ENCODE data around the gene PLEKHA7. TPM values are rescaled to one million over a fixed set of nuclear protein-coding genes. Genes with fewer than 3 reads are reported as not detected.
"Not testable (repeated sequence)": the region's sequence is repeated elsewhere in the genome, so short reads cannot be mapped to it uniquely, and the experiment has no call there.

Gene PLEKHA7, protein sequence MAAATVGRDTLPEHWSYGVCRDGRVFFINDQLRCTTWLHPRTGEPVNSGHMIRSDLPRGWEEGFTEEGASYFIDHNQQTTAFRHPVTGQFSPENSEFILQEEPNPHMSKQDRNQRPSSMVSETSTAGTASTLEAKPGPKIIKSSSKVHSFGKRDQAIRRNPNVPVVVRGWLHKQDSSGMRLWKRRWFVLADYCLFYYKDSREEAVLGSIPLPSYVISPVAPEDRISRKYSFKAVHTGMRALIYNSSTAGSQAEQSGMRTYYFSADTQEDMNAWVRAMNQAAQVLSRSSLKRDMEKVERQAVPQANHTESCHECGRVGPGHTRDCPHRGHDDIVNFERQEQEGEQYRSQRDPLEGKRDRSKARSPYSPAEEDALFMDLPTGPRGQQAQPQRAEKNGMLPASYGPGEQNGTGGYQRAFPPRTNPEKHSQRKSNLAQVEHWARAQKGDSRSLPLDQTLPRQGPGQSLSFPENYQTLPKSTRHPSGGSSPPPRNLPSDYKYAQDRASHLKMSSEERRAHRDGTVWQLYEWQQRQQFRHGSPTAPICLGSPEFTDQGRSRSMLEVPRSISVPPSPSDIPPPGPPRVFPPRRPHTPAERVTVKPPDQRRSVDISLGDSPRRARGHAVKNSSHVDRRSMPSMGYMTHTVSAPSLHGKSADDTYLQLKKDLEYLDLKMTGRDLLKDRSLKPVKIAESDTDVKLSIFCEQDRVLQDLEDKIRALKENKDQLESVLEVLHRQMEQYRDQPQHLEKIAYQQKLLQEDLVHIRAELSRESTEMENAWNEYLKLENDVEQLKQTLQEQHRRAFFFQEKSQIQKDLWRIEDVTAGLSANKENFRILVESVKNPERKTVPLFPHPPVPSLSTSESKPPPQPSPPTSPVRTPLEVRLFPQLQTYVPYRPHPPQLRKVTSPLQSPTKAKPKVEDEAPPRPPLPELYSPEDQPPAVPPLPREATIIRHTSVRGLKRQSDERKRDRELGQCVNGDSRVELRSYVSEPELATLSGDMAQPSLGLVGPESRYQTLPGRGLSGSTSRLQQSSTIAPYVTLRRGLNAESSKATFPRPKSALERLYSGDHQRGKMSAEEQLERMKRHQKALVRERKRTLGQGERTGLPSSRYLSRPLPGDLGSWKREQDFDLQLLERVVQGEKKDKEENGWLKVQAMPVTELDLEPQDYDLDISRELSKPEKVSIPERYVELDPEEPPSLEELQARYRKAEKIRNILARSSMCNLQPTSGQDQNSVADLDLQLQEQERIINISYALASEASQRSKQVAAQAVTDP
- 9.5 TPM for total RNA-seq

DNA sequence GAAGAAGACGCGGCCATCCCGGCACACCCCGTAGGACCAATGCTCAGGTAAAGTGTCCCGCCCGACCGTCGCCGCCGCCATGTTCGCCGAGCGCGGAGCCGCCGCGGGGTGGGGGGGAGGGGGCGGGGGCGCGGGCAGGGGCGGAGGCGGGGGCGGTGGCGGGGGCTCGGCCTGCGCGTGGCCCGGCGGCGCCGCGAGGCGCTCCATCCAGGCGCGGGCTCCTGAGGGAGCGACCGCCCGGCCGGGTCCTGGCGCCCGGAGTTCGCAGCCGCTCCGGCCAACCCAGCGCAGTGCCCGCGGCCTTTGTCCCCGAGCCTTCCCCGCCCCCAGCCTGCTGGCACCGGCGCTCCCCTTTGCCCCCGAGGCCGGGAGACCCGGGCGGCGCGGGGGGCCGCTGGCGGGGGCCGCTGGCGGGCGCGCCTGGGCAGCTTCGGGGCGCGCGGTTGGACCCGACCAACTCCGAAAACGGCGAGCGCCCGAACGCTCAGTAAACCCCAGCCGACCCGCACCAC is at the start of gene PLEKHA7:
Gene PLEKHA7, minus strand, starts transcription at position 94 of the 512 bp plus-strand sequence. Its CDS starts 13 bp downstream, at position 81.
- no peak for DNase-seq (ENCODE audit: low spot score in 2 of 2)
- Histone ChIP-seq H3K27ac (peak within 1 kb of the TSS; percentile 10 to 52), H3K4me3 (peak within 1 kb of the TSS; percentile 70 to 98), H3K4me1 (peaks cover 0 to 3% of the 10 kb centered on the region in 2 donors), H3K27me3 (no peaks in the 10 kb centered on the region), H3K9me3 (no peaks in the 10 kb centered on the region), H3K36me3 (no peaks in the 10 kb centered on the region)
- TF ChIP-seq, protein P1, sequence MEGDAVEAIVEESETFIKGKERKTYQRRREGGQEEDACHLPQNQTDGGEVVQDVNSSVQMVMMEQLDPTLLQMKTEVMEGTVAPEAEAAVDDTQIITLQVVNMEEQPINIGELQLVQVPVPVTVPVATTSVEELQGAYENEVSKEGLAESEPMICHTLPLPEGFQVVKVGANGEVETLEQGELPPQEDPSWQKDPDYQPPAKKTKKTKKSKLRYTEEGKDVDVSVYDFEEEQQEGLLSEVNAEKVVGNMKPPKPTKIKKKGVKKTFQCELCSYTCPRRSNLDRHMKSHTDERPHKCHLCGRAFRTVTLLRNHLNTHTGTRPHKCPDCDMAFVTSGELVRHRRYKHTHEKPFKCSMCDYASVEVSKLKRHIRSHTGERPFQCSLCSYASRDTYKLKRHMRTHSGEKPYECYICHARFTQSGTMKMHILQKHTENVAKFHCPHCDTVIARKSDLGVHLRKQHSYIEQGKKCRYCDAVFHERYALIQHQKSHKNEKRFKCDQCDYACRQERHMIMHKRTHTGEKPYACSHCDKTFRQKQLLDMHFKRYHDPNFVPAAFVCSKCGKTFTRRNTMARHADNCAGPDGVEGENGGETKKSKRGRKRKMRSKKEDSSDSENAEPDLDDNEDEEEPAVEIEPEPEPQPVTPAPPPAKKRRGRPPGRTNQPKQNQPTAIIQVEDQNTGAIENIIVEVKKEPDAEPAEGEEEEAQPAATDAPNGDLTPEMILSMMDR (IDR thresholded peaks at IDR 0.05): no peak
- intact Hi-C loops (cut with DNase I): loop anchor here (2.0 kb wide), 1 partner anchor 62 kb away; the partner anchor contains the start of gene RPS13

DNA sequence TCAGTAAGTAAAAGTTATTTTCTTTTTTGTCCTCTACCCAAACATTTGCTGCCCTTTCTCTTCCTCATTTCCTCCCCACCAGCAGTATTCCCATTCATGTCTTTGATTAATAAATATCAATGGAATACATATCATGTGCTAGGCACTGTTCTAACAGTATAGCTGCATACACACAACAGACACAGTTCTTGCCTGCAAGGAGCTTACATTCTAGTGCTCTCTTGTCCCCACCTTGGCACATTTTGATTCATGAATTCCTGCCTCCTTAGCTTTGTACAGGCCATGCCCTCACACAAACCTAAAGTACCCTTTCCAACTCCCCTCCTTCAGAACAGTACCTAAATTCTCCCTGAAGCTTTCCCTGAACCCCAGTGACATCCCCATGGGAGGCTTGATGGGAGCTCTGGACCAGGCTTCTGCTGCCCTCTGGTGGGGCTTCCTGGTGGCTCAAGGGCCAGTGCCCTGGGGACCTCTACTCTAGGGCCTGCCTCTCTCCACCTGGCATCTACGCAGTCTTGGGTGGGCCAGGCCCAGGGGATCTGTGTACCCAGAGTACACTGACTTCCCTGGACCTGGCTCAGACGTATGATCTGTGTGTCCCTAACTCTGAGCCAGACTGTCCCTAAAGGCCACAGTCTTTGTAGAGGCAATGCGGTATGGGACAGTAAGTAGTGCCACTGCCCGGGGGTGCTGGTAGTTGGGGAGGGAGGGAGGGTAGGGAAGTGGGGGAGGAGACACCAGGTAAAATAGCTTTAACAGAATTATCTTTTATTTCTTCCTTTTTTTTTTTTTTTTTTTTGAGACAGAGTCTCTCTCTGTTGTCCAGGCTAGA is 49.2 kb upstream of the PLEKHA7 start:
- intact Hi-C loops (cut with DNase I): loop anchor here (1.0 to 5.0 kb wide), 2 partner anchors 243 to 276 kb away; no protein-coding TSS in a partner anchor
- no peak overlapping the region for H3K4me3 ChIP-seq
- no peaks in the 10 kb centered on the region for H3K36me3 ChIP-seq
- DNase-seq (ENCODE audit: low spot score in 2 of 2): no peak
- TF ChIP-seq, protein P1 (IDR thresholded peaks at IDR 0.05): peak in 2 of 3 experiments; percentile 30 to 64
- H3K4me1 ChIP-seq: no peaks in the 10 kb centered on the region
- H3K9me3 ChIP-seq: no peaks in the 10 kb centered on the region
- H3K27ac ChIP-seq: no peak overlapping the region
- H3K27me3 ChIP-seq: no peaks in the 10 kb centered on the region

DNA sequence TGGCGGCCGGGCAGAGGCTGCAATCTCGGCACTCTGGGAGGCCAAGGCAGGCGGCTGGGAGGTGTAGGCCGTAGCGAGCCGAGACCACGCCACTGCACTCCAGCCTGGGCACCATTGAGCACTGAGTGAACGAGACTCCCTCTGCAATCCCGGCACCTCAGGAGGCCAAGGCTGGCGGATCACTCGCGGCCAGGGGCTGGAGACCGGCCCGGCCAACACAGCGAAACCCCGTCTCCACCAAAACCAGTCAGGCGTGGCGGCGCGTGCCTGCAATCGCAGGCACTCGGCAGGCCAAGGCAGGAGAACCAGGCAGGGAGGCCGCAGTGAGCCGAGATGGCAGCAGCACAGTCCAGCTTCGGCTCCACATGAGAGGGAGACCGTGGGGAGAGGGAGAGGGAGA is 36.9 kb upstream of the PLEKHA7 start:
- H3K4me3 ChIP-seq; H3K36me3 ChIP-seq; H3K9me3 ChIP-seq; H3K4me1 ChIP-seq; H3K27me3 ChIP-seq; DNase-seq (ENCODE audit: low spot score in 2 of 2); intact Hi-C loops (cut with DNase I); H3K27ac ChIP-seq: not testable (repeated sequence)

DNA sequence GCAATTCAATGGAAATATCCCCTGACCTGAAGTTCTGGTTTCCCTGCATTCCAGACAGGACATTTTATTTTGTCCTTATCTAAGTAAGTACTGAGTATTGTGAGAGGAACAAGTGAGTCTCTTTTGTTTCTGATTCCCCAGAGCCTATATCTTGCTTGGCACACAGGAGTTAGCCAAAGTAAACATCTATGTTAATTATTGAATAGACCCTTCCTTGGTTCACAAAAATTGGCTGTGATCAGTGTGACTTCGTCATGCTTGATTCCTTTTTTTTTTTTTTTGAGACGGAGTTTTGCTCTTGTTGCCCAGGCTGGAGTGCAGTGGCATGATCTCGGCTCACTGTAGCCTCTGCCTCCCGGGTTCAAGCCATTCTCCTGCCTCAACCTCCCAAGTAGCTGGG is 34.3 kb upstream of the PLEKHA7 start:
- H3K4me1 ChIP-seq; H3K27me3 ChIP-seq; H3K27ac ChIP-seq; H3K36me3 ChIP-seq; H3K9me3 ChIP-seq; H3K4me3 ChIP-seq; DNase-seq (ENCODE audit: low spot score in 2 of 2); intact Hi-C loops (cut with DNase I): not testable (repeated sequence)

DNA sequence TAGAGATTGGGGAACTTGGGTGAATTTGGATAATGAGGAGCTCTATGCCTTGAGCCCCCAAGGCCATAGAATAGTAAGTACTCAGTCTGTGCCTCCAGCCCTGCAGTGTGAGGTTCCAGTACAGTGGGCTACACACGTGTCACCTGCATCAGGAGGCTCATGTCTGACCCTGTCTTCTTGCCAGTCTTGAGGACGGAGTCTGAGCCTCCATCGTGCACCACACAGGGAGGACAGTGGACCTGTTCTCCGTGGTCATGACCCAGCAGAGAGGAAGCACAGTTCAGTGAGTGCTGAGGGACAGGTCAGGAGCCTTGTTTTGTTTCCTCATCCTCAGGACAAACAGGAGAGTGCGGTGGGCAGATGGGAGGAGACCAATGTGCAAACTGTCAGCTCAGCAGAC is 32.5 kb upstream of the PLEKHA7 start:
- Histone ChIP-seq H3K36me3 (no peaks in the 10 kb centered on the region), H3K27me3 (no peaks in the 10 kb centered on the region), H3K27ac (no peak overlapping the region), H3K9me3 (no peaks in the 10 kb centered on the region), H3K4me3 (no peak overlapping the region), H3K4me1 (no peaks in the 10 kb centered on the region)
- DNase-seq (ENCODE audit: low spot score in 2 of 2): no peak
- TF ChIP-seq, protein P1 (IDR thresholded peaks at IDR 0.05): no peak
- intact Hi-C loops (cut with DNase I): no loop called here

Data from ascending aorta (tissue), 2 donors.